Thoracic aorta (tissue), 2 donors: ENCODE measurements around the gene NRXN2. TPM values are rescaled to one million over a fixed set of nuclear protein-coding genes. Genes with fewer than 3 reads are reported as not detected.

ENCODE experiments used
- ATAC-seq: fragments of 150-250 bp; one replicate; pipeline ENCODE4 v1.8.0; 2017; ENCODE audit warnings: low read depth; ENCODE audit not compliant: insufficient number of reproducible peaks, low FRiP score
- DNase-seq: peaks from one replicate; pipeline ENCODE4 v3.0.0-alpha.2; 2020; ENCODE audit warnings: low spot score
- H3K27ac ChIP-seq, 2 donors: fragments of 200-600 bp; sonication (generic); 1 replicate in 1 of 2; 2 replicates in 1 of 2; pipeline ENCODE4 v1.5.1; 2016; ENCODE audit warnings: mild to moderate bottlenecking in 2 of 2, moderate library complexity in 2 of 2
- H3K27me3 ChIP-seq: fragments of 200-600 bp; sonication (generic); replicated peaks from 2 replicates; pipeline ENCODE4 v1.6.0; 2016; ENCODE audit warnings: mild to moderate bottlenecking; ENCODE audit not compliant: insufficient read depth
- H3K36me3 ChIP-seq: fragments of 200-600 bp; sonication (generic); one replicate; pipeline ENCODE4 v1.5.1; 2016
- H3K4me1 ChIP-seq, 2 donors: fragments of 200-600 bp; sonication (generic); 1 replicate in 1 of 2; 2 replicates in 1 of 2; pipeline versions ENCODE4 v1.5.1 to v1.6.0; 2016; ENCODE audit warnings: low read depth in 2 of 2, mild to moderate bottlenecking in 1 of 2; ENCODE audit not compliant: control insufficient read depth in 1 of 2
- H3K4me3 ChIP-seq: fragments of 200-600 bp; sonication (generic); 2 replicates; pipeline ENCODE4 v1.5.1; 2016; ENCODE audit warnings: mild to moderate bottlenecking
- H3K9me3 ChIP-seq: fragments of 200-600 bp; sonication (generic); 2 replicates; pipeline ENCODE4 v1.5.1; 2016
- CTCF ChIP-seq: fragments of 200-600 bp; sonication (generic); IDR thresholded peaks from one replicate; pipeline ENCODE4 v1.5.1; 2019; ENCODE audit warnings: antibody characterized with exemption
- total RNA-seq, 2 donors: library from RNA; depleted of rRNA; stranded (reverse); fragments of >200 nt; gene quantifications; one replicate each; pipeline versions ENCODE4 v1.1.0 to v1.2.3, GENCODE V29; 2016

NRXN2 gene
- total RNA-seq, 2 donors from 2014 or later: 40.3 to 41.3 TPM

GRCh38 chr11:64726867-64727530, 4.0 kb upstream of the NRXN2 start:
- no peak for TF ChIP-seq CTCF
- no peak for DNase-seq
- Histone ChIP-seq H3K9me3 (no peaks in the 10 kb centered on the region), H3K36me3 (peaks cover 14% of the 10 kb centered on the region), H3K27me3 (no peaks in the 10 kb centered on the region), H3K4me1 (peaks cover 0 to 7% of the 10 kb centered on the region in 2 donors), H3K27ac (no peak overlapping the region), H3K4me3 (no peak overlapping the region)
- no peak for ATAC-seq

GRCh38 chr11:64726211-64726641, 3.2 kb upstream of the NRXN2 start:
- H3K4me1 ChIP-seq: peaks cover 0 to 7% of the 10 kb centered on the region in 2 donors
- H3K4me3 ChIP-seq: no peak overlapping the region
- H3K9me3 ChIP-seq: no peaks in the 10 kb centered on the region
- TF ChIP-seq CTCF: no peak
- ATAC-seq: no peak
- no peaks in the 10 kb centered on the region for H3K27me3 ChIP-seq
- H3K36me3 ChIP-seq: peaks cover 7% of the 10 kb centered on the region
- no peak overlapping the region for H3K27ac ChIP-seq
- no peak for DNase-seq

GRCh38 chr11:64724863-64725532, 2.0 kb upstream of the NRXN2 start:
- no peaks in the 10 kb centered on the region for H3K9me3 ChIP-seq
- peaks cover 0 to 7% of the 10 kb centered on the region in 2 donors for H3K4me1 ChIP-seq
- no peak overlapping the region for H3K4me3 ChIP-seq
- H3K27me3 ChIP-seq: no peaks in the 10 kb centered on the region
- TF ChIP-seq CTCF: no peak
- peaks cover 7% of the 10 kb centered on the region for H3K36me3 ChIP-seq
- ATAC-seq (no peak), DNase-seq (no peak)
- no peak overlapping the region for H3K27ac ChIP-seq

GRCh38 chr11:64723907-64724862, 1.2 kb upstream of the NRXN2 start:
- peak overlapping the region; percentile 99 for H3K4me3 ChIP-seq
- ATAC-seq: no peak
- H3K36me3 ChIP-seq: peaks cover 7% of the 10 kb centered on the region
- H3K4me1 ChIP-seq: peaks cover 0 to 7% of the 10 kb centered on the region in 2 donors
- no peak for DNase-seq
- H3K27ac ChIP-seq: no peak overlapping the region
- H3K27me3 ChIP-seq: no peaks in the 10 kb centered on the region
- H3K9me3 ChIP-seq: no peaks in the 10 kb centered on the region
- no peak for TF ChIP-seq CTCF
